NCI-H748 (cell line): ENCODE data around the gene WWOX.

Experiments
- DNase-seq: peaks from one replicate; lab custom pipeline; 2025; ENCODE audit not compliant: unreplicated experiment; lab: John Stamatoyannopoulos, UW

The WWOX gene

DNA sequence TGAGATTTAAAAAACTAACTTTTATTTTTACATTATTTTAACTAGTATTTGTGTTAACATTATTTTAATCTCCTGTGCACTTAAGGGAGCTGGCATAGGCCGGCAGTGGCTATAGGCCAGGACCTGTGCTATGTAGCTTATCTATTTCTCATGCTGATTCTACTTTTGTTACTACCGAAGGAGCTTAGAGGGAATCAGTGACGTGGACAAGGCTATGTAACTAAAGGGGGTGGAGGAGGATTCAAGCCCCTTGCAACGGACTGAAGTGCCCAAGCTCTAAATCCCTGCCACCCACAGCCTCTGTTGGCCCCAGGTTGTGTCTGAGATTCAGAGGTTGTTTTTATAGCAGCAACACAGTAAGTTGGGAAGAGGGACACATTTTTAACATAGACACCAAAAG, 356.4 kb downstream of the WWOX start:
- no peak for DNase-seq

DNA sequence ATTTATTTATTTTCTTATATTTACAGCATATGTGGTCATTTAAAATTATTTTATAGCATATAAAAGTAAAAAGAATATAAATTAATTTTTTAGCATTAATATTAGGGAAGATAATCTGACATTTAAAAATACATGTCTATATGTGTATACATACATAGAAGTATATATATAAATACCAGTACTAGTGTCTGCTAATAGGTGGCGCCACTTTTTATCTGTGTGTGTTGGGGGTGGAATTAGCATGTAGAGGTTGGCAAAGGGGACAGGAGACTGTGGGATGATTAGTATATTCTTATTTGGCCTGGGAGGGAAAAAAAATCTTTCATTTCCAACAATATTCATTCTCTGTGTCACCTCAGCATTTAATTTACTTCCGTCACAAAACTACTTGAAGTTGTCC, 359.1 kb downstream of the WWOX start:
- peak; percentile 21 for DNase-seq

DNA sequence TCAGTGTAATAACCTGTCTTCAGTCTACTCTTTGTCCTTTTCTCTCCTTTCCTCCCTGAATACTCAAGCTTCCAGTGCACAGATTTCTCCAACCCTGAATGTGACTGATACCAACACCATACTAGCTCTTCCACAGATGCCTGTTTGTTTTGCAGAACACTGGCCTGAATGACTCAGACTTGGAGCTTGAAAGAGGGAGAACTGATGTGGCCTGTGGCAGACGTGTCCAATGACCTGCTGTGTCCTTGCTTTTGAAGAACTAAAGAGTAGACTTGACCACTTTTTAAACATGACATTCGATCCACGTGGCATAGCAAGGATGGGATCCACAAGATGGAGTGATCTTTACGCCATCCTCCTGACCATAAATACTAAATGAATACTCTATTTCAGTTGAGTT, 361.0 kb downstream of the WWOX start:
- no peak for DNase-seq

DNA sequence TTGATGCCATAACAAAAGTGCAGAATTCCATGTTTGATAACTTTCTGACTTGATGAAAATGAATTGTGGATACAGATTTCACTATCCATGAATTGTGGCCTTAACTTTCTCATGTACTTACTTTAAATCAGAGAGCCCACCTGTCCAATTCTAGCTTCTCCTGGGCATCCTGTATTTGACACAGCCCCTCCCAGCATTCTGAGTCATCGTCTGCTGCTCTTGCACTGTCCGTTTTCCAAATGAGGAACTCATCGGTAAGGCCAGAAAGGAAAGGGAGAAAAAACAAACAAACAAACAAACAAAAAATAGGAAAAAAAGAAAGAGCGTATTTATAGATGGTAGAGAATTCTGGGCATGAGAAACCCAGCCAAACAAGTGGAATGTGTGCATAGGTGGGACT, 361.6 kb downstream of the WWOX start:
- DNase-seq, result no peak

DNA sequence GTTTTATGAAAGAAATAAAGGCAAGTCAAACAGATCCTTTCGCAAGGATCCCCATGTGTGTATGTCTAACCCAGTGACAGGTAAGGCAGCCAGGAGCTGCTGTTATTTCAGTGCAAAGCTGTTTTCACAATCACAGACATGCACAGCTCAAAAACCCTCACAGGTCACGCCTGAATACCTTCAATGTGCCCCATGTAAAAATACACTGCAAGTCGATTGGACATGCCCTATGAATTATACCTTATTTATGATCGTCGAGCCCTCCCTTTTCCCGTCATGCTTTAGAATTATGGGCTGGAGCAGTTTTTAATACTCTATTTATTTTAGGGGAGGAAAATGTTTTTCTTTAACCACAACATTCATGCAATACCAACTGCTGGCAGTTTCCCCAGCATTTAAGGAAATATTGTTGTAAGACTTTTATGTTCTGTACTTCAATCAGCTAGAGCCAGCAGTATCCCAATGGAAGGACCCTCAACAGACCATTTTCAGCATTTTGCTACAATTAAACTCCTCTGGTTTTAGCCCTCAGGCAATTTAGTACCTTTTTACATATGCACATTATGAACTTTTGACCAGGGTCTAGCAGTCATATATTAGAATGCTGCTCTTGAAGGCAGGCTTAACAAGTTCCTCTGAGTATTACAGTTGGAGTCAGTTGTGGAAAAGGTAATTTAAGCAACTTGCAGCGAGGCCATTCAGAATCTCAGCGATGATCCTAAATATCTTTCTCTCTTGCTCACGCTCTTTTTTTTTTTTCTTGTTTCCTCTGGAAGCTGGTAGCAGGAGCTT, 362.2 kb downstream of the WWOX start:
- DNase-seq, result no peak

DNA sequence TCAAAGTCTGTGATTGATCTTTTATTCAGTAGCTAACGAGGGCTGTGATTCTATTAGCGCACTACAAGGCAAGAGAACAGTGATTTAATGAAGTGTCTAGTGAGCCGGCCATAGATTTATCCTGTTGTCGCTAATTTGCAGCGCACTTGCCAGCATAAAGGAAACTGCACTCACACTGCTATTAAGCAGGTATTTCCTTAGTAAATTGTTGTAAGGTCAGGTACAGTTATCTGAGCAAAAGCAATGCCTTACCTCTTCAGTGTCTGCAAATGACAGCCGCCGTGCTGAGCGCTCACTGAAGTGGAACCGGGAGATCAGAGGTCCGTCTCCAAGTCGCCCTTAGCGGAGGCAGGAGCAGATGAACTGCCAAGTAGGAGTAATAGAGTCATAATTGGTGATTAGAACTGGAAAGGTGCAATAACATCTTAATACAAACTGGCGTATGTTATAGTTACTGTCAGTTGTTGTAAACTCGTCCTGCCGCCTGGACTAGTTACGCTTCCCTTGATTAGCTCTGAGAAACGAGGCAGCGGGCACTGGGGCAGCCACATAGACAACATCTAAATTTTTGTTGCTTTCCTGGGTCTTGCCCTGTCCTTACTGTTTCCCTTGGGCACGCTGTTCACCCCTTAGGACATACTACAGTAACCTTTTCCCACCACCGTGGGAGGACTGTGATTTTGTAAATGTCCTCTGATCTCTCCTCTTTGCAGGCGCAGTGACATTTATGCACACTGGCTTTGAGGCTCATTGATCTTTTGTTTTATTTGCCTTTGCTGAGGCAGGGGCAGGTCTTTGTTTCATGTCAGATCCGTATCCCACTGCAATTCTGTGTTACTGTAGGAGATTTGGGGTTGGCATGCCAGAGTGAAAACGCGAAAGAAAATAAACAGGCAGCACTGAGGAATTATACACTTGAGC, 363.1 kb downstream of the WWOX start:
- peak; percentile 70 for DNase-seq

DNA sequence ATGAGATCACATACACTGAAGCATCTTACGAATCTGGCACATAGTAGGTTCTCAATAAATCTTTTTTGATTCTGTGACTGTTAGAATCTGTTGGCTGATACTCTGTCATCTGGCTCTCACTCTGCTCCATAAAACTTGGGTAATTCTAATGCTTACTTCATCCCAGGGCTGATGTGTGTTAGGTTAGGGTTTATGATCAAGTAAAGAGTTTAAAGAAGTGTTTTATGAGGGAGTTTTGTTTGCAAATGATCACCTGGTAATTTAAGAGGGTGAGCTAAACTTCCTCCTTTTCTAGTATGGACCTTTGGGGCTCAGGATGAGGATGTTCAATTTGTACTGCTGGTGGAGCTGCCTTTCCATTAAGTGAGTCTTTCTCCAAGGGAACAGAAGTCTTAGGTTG, 364.1 kb downstream of the WWOX start:
- no peak for DNase-seq

DNA sequence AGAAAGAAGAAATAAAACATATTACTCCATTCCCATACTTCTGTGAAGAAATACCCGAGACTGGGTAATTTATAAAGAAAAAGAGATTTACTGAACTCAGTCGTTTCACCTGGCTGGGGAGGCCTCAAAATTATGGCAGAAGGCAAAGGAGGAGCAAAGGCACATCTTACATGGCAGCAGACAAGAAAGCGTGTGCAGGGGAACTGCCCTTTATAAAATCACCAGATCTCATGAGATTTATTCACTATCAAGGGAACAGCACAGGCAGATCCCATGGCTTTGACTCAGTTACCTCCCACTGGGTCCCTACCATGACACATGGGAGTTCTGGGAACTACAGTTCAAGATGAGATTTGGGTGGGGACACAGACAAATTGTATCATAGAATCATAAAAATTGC, 365.4 kb downstream of the WWOX start:
- no peak for DNase-seq

DNA sequence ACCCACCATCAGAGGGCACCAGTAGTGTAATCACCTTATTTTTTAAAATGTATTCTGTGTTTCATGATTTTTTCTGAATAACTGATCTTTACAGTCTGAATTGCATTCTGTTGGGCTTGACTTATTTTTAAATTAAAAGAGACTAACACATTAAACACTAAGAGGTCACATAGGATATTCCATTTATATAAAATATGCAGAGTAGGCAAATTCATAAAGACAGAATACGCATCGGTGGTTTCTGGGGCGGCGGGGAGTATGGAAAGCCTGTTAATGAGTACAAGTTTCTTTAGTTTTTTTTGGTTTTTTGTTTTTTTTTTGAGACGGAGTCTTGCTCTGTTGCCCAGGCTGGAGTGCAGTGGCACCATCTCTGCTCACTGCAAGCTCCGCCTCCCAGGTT, 366.3 kb downstream of the WWOX start:
- DNase-seq, result no peak

DNA sequence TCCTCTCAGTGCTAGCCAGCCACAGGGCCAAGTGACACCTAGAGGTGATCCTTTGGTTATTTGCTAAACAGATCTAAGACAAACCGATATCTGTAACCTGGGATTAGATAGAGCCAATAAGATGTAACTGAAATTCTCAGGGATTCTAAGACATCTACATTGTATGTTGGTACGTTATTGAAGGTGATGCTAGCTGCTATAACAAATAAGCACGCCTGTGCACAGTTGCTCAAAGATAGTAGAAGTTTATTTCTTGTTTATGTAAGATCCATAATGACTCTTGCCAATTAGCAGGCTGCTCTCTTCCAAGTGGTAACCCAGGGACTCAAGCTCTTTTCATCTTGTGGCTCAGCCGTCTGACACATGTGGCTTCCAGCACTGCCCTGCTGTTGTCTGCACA, 370.3 kb downstream of the WWOX start:
- DNase-seq, result no peak

DNA sequence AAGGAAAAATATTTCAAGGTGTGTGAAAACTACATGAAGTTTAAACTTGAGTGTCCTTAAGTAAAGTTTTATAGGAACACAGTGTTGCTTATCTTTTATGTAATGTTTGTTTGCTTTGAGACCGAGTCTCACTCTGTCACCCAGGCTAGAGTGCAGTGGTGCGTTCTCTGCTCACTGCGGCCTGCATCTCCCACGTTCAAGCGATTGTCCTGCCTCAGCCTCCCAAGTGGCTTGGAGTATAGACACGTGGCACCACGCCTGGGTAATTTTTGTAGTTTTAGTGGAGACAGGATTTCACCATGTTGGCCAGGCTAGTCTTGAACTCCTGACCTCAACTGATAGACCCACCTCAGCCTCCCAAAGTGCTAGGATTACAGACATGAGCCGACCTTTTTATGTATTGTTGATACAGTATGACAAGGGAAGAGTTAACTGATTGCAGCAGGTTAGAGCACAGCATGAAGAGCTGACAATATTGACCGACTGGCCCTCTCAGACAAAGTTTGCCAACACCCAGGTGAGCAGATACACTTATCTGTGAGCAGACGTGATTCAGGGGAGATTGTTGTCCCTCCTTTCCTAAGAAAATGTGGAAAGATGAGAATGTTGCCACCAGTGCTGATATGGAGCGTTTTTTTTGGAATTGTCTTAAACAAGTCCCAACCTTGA, 373.7 kb downstream of the WWOX start:
- DNase-seq, result no peak

DNA sequence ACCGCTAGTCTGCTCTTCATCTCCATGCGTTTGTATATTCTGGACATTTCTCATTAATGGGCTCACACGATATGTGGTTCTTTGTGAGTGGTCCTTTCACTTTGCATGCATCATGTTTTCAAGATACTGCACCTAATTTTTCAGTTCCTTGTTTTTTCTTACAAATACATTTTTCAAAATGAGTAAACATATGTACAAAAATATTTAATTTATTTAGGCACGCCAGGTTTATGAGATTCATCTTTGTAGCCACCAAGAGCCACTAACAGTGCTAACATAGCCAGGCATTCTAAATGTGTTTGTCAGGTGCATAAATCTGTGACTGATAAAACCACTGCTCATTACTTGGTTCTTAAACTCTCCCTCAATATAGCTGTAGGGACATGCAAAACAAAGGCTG, 375.3 kb downstream of the WWOX start:
- no peak for DNase-seq

DNA sequence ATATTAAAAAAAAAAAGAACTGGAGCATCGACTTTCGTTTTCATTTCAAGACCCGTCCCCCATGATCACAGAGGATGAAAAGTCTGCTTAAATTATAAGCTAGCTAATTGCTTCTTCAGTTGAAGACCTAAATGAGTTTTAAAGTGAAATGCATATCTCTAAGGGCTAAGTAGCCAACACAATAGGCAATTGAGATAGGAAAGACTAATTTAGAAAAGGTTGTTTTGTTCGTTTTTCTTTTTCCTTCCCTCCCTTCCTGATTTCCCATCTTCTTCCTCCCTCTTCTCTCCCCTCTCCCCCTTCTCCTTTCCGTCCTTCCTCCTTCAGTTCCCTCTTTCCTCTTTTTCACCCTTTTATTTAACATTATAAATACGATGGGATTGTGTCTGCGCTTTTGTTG, 377.2 kb downstream of the WWOX start:
- no peak for DNase-seq

DNA sequence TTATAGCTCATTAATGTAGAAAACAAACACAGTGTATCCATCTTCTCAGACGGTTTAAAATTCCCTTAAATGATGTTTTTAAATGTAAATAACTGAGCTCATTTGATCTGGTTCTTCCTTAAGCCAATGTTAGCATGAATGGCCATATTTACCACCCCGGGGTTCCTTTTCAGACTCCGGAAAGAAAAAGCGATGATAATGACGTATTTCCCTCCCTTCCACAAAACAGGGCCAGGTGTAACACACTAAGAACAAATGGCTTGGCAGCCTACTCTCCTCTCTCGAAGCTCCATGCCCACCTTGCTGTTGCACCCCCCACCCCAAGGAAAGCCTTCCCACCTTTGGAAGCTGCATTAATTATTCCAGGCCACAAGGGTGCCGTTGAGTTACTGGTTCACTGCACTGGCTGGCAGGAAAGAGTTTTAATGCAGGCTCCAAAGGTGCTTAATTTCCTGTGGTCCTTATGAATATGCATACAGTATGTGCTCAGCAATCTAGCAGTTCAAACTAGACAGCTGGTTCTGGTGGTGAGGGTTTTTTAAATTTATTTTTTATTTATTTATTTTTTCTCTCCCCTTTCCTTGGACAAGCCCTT, 378.9 kb downstream of the WWOX start:
- peak; percentile 91 for DNase-seq

DNA sequence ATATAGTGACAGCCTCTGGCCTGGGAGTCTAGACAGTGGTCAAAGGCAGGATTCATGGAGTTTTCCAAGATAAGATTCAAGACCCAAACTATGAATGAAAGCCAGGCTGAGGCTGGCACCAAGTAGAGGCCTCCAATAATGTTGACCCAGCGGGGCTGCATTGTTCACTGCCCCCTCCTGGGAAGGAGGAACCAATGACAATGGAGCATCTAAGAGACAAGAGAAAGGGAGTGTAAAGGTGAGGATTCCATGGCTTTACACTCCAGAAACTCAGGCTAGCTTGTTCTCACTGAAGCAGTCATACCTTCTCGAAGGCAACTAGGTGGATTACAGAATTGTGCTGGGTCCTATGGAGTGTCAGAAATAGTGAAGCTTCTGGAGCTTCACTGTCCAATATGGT, 380.3 kb downstream of the WWOX start:
- no peak for DNase-seq

DNA sequence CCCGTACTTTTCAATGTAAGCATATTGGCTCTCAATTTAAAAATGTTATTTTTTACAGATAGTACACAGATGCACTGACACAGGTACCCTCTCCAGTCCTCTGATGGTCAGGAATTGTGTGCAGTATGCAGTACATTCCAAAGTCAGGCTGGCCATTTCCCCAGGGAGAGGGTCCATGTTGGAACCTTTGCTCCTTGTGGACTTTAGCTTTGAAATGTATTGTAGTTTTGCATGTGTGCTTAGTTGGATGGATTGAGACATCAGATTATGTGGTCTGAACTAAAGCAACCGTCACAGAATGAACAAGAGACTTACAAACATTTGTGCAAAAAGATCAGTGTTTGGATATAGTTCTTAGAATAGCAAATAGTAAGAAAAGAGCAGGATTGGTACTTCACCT, 381.1 kb downstream of the WWOX start:
- no peak for DNase-seq

DNA sequence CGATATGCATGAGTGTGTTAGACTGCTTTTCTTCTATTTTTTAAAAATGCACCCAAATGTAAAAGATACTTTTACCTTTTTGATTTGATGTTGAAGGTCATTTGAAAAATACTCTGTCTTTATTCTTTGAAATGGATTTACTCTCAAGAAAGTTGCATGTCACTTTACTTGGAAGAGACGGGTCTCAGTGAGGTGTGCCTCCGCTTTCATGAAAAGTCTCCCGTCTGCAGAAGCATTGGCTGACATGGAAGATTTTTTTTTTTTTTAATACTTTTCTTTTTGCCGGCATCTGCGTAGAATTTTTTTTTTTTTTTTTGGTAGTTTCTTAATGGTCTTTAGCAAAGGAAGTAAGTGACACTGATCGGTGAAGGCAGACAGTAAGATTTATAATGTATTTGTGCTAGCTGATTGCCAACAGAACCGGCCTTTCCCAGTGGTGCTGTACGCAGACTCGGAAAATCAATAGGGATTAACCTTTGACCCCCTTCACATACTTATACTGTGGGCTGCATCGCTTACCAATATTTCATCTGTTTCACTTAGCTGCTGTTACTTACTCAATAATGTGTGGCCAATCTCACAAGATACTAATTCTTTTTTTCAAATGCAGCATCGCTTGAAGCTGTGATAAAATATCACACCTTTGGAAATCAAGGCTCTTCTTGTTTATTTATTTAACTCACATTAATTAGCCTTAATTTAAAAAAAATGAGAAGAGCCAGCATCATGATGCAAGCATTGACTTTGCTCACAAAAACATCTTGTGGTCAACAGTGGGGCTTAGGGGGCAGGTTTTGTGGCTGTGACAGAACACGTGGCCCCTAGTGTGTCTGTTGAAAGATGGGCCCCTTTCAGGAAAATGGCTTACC, 383.9 kb downstream of the WWOX start:
- no peak for DNase-seq

DNA sequence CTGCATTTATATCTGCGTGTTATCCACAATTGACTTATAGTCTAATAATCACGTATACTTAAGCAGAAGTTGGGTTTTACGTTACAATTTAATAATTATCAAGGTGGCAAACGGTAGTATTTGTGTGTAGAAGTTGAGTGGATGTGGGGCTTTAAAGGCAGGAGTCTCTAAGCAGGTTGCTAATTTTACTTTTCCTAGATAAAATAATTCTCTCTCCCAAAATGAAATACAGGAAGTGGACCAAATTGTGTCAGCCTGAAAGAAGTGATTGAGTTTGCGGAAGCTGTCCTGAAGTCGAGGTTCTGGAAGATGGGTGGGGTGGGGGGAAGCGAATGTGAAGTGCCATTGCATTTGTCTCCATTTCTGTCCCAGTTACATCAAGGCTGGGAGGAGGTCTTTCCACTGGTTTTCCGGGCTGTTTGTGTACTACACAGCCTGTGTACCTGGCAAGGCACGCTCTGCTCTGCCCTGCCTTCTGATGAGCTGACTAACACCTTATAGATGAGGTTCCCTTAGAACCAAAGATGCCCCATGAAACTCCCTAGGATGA, 385.1 kb downstream of the WWOX start:
- no peak for DNase-seq

DNA sequence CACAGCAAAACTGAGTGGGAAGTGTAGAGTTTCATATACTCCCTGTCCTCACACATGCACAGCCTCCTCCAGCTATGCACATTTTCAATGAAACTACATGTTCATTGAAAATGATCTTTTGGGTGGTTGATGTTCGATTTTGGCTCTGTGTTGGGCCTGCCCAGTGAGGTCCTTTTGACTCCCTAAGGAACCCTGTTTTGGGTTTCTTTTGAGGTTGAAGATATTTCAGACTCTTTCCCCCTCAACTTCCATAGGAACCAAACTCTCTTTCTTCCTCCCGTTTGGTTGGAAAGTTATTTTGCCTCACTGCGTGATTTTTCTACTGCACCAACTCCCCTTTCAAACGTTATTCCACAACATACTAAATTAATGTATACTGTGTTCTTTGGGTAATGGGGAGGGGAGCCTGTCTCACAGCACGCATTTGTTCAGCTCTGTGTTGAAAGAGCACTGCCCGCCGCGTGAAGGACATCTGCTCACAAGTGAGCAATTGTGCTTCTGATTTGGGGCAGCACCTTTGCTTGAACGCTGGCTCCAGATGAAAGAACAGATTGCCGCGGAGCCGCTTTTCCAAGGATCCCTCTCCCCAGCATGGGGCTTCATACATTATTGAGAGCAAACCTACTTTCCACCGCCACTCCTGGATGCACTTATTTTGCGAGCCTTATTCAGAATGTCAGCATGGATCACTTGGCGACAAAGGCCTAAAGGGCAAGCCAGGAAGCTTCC, 385.9 kb downstream of the WWOX start:
- DNase-seq, result peak; percentile 58

DNA sequence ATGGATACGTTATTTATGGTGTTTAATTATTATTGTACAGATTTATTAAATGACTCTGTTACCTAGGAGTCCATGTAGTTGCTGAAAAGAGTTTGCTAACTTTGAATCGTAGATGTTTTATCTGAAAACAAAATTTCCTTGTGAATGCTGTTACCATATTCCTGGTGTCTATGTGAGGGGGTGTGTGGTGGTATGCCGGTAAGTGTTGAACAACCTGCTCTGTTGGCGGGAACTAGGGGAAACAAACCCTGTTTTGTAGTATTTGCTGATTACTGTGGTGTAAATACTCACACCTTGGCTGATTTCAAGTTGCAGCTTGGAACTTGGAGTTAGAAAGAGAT, 386.4 kb downstream of the WWOX start:
- no peak for DNase-seq
